Left ventricle myocardium superior (tissue), 1 donor: Measurements from ENCODE around the gene CD79A. TPM values are rescaled to one million over a fixed set of nuclear protein-coding genes. Genes with fewer than 3 reads are reported as not detected.
A peak's percentile ranks its signal among the peaks of the same experiment; 100 is the strongest.

Experiments used
- ATAC-seq: fragments of 200-7000 bp; cut with Tn5 transposase; one replicate; pipeline ENCODE4 v1.9.1; 2020; ENCODE audit warnings: mild to moderate bottlenecking, moderate library complexity
- DNase-seq: peaks from one replicate; pipeline ENCODE4 v3.0.0-alpha.2; 2020
- intact Hi-C: fragments of 100-400 bp; cut with micrococcal nuclease; formaldehyde crosslinking; loops from one replicate; pipeline ENCODE4 v1.11.0; 2022
- total RNA-seq: library from RNA; stranded (reverse); fragmentation: NEBNext Ultra II Directional; extraction: Animal tissue kit (Norgen Biotek cat#: 25700); gene quantifications from one replicate; pipeline ENCODE4 v1.2.1, GENCODE V29; 2021
- donor health status: DM: no; HTN: yes; CAD: no; lungs with severe emphysema.

The CD79A gene
- total RNA-seq, 1 donor from 2014 or later: not detected

- DNase-seq (peak; percentile 83), ATAC-seq (peak; percentile 60)
- intact Hi-C loops: no loop called here
Observed at GRCh38 chr19:41882568-41883462, 5.7 kb downstream of the CD79A start, which contains the start of gene ARHGEF1. ARHGEF1 (plus strand) TSS chr19:41883184; CDS start chr19:41888083, 4,899 bp downstream.

GRCh38 chr19:41883463-41883820, 6.4 kb downstream of the CD79A start:
- intact Hi-C loops: no loop called here
- DNase-seq: no peak
- peak; percentile 4 for ATAC-seq

GRCh38 chr19:41883821-41884733, 7.0 kb downstream of the CD79A start:
- peak; percentile 97 for ATAC-seq
- intact Hi-C loops: no loop called here
- DNase-seq: peak; percentile 97

GRCh38 chr19:41886761-41887710, 10.0 kb downstream of the CD79A start:
- no peak for ATAC-seq
- intact Hi-C loops: no loop called here
- DNase-seq: no peak

- intact Hi-C loops: no loop called here
- no peak for ATAC-seq
Observed at GRCh38 chr19:41887711-41888382, 10.8 kb downstream of the CD79A start.

GRCh38 chr19:41888926-41889325, 11.8 kb downstream of the CD79A start:
- intact Hi-C loops: no loop called here
- DNase-seq: no peak
- no peak for ATAC-seq

More at GRCh38 chr19:41887711-41888382, 10.8 kb downstream of the CD79A start:
- DNase-seq: peak; percentile 44

- intact Hi-C loops: no loop called here
Observed at GRCh38 chr19:41889896-41890295, 12.8 kb downstream of the CD79A start.

GRCh38 chr19:41890936-41891335, 13.9 kb downstream of the CD79A start:
- intact Hi-C loops: no loop called here

More at GRCh38 chr19:41889896-41890295, 12.8 kb downstream of the CD79A start:
- DNase-seq (no peak), ATAC-seq (no peak)

GRCh38 chr19:41892173-41892902, 15.3 kb downstream of the CD79A start:
- ATAC-seq: no peak
- DNase-seq: no peak
- intact Hi-C loops: no loop called here

More at GRCh38 chr19:41890936-41891335, 13.9 kb downstream of the CD79A start:
- DNase-seq (no peak), ATAC-seq (no peak)

- intact Hi-C loops: no loop called here
- no peak for ATAC-seq
- no peak for DNase-seq
Observed at GRCh38 chr19:41893899-41894298, 16.8 kb downstream of the CD79A start.

- ATAC-seq (no peak), DNase-seq (no peak)
- intact Hi-C loops: no loop called here
Observed at GRCh38 chr19:41894350-41894749, 17.3 kb downstream of the CD79A start.

GRCh38 chr19:41895745-41896580, 18.9 kb downstream of the CD79A start:
- intact Hi-C loops: no loop called here
- no peak for ATAC-seq
- no peak for DNase-seq

- ATAC-seq: no peak
- DNase-seq: no peak
- intact Hi-C loops: no loop called here
Observed at GRCh38 chr19:41896581-41896942, 19.5 kb downstream of the CD79A start.

GRCh38 chr19:41897181-41897580, 20.1 kb downstream of the CD79A start:
- ATAC-seq (no peak), DNase-seq (no peak)
- intact Hi-C loops: no loop called here

- no peak for DNase-seq
- no peak for ATAC-seq
- intact Hi-C loops: no loop called here
Observed at GRCh38 chr19:41897820-41898219, 20.7 kb downstream of the CD79A start.

- DNase-seq (no peak), ATAC-seq (no peak)
- intact Hi-C loops: no loop called here
Observed at GRCh38 chr19:41898235-41898634, 21.2 kb downstream of the CD79A start.
